K562 (cell line): ENCODE data around the gene C16orf96.

Experiments
- CTCF ChIP-seq, 3 experiments: IDR thresholded peaks in 2 of 3; conservative IDR thresholded peaks in 1 of 3; 2 replicates each; pipeline ENCODE4 v1.5.1; 2011 to 2012; ENCODE audit warnings: low read length in 3 of 3, mild to moderate bottlenecking in 3 of 3, control low read depth in 2 of 3, improper control_type of control experiment in 1 of 3, inconsistent platforms in 1 of 3, low read depth in 1 of 3, mixed read lengths in 1 of 3, moderate library complexity in 1 of 3; ENCODE audit not compliant: insufficient read depth in 2 of 3
- HDGF ChIP-seq: fragments of 450-650 bp; IDR thresholded peaks from 2 replicates; pipeline ENCODE4 v1.6.1; 2016
- POLR2A ChIP-seq: fragments of 450-650 bp; conservative IDR thresholded peaks from 2 replicates; pipeline ENCODE4 v1.6.1; 2016
- TFE3 ChIP-seq: fragments of 450-650 bp; formaldehyde crosslinking; IDR thresholded peaks from 2 replicates; pipeline ENCODE4 v1.4.0; 2020; ENCODE audit warnings: mild to moderate bottlenecking, mixed read lengths

GRCh38 chr16:4572715-4573114, 16.6 kb downstream of the C16orf96 start:
- TF ChIP-seq CTCF (IDR thresholded peaks at IDR 0.05 in 2 of 3, conservative IDR thresholded peaks at IDR 0.05 in 1 of 3; ENCODE audit: insufficient read depth in 2 of 3, low read depth in 1 of 3, low read length in 3 of 3): no peak
- TF ChIP-seq POLR2A: no peak
- no peak for TF ChIP-seq TFE3 (CRISPR knock-in tag)
- TF ChIP-seq HDGF: no peak
